Osteoblast (primary cell): ENCODE results near the gene ACOT7. TPM values are rescaled to one million over a fixed set of nuclear protein-coding genes. Genes with fewer than 3 reads are reported as not detected.
"Not testable (repeated sequence)": the region's sequence is repeated elsewhere in the genome, so short reads cannot be mapped to it uniquely, and the experiment has no call there.

Experiments used
- DNase-seq: peaks from one replicate; pipeline ENCODE4 v3.0.0; 2011; ENCODE audit warnings: low spot score, mixed read lengths; ENCODE audit not compliant: insufficient read length; ENCODE audit errors: missing footprints
- H2AFZ ChIP-seq: 2 replicates; pipeline ENCODE4 v1.6.0; 2011; ENCODE audit warnings: mild to moderate bottlenecking, low read length
- H3K27ac ChIP-seq: 2 replicates; pipeline ENCODE4 v1.5.1; 2011; ENCODE audit warnings: mild to moderate bottlenecking, low read depth, low read length, moderate library complexity
- H3K27me3 ChIP-seq: 2 replicates; pipeline ENCODE4 v1.6.0; 2012; ENCODE audit warnings: mild to moderate bottlenecking, control low read depth, inconsistent platforms, low read length, moderate library complexity; ENCODE audit not compliant: insufficient read depth
- H3K36me3 ChIP-seq: 2 replicates; pipeline ENCODE4 v1.5.1; 2011; ENCODE audit warnings: mild to moderate bottlenecking, low read length, control low read depth, moderate library complexity; ENCODE audit not compliant: insufficient read depth
- H3K4me1 ChIP-seq: 2 replicates; pipeline ENCODE4 v1.5.1; 2011; ENCODE audit warnings: mild to moderate bottlenecking, low read length, control low read depth, moderate library complexity; ENCODE audit not compliant: insufficient read depth
- H3K4me2 ChIP-seq: 2 replicates; pipeline ENCODE4 v1.6.0; 2011; ENCODE audit warnings: mild to moderate bottlenecking, low read length; ENCODE audit not compliant: insufficient read depth
- H3K4me3 ChIP-seq: fragments of 200-600 bp; sonication (generic); 3 replicates; pipeline ENCODE4 v1.5.1; 2012; ENCODE audit warnings: mild to moderate bottlenecking, low read length, inconsistent platforms; ENCODE audit not compliant: insufficient read depth
- H3K79me2 ChIP-seq: 2 replicates; pipeline ENCODE4 v1.6.0; 2012; ENCODE audit warnings: mild to moderate bottlenecking, low read length, control low read depth, inconsistent platforms; ENCODE audit not compliant: insufficient read depth
- H3K9me3 ChIP-seq: 2 replicates; pipeline ENCODE4 v1.5.1; 2011; ENCODE audit warnings: low read depth, low read length, control low read depth
- H4K20me1 ChIP-seq: 2 replicates; pipeline ENCODE4 v1.6.0; 2012; ENCODE audit warnings: mild to moderate bottlenecking, low read length, control low read depth; ENCODE audit not compliant: insufficient read depth
- total RNA-seq: library from RNA; depleted of rRNA; stranded (reverse); fragments of >200 nt; gene quantifications from 2 replicates; pipeline ENCODE4 v1.2.3, GENCODE V29; 2012
- TF ChIP-seq, protein P1 (sequence below): IDR thresholded peaks from 2 replicates; pipeline ENCODE4 v1.5.1; 2011; ENCODE audit warnings: mild to moderate bottlenecking, low read depth, low read length, moderate library complexity; ENCODE audit errors: extremely low read depth

Gene ACOT7
- total RNA-seq, 1 donor: 10.9 TPM

DNA sequence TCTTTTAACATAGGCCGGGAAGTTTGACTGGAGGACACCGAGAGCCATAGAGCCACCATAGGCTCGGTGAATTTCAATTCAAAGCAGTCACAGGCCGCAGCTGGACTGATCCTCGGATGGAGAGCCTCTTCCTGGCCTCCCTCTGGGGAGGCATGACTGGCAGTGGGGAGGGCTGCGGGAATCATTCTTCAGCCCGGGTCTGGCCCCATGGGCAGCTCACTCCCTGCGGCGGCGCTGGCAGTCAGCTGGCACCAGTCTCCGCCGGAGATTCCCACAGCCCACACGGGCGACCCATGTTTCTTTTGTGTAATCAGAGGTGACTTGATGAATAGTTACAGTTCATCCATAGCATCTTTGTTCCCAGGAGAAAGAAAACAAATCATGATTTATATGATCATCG, 41.6 kb upstream of the ACOT7 start:
- no peak for DNase-seq
- Histone ChIP-seq H3K4me3 (no peak overlapping the region), H3K9me3 (no peaks in the 10 kb centered on the region), H3K79me2 (no peaks in the 10 kb centered on the region), H3K36me3 (no peaks in the 10 kb centered on the region), H3K4me2 (no peak overlapping the region), H3K4me1 (no peaks in the 10 kb centered on the region), H3K27me3 (peaks cover 10% of the 10 kb centered on the region), H2AFZ (no peak overlapping the region), H4K20me1 (no peaks in the 10 kb centered on the region), H3K27ac (no peak overlapping the region)
- TF ChIP-seq, protein P1, sequence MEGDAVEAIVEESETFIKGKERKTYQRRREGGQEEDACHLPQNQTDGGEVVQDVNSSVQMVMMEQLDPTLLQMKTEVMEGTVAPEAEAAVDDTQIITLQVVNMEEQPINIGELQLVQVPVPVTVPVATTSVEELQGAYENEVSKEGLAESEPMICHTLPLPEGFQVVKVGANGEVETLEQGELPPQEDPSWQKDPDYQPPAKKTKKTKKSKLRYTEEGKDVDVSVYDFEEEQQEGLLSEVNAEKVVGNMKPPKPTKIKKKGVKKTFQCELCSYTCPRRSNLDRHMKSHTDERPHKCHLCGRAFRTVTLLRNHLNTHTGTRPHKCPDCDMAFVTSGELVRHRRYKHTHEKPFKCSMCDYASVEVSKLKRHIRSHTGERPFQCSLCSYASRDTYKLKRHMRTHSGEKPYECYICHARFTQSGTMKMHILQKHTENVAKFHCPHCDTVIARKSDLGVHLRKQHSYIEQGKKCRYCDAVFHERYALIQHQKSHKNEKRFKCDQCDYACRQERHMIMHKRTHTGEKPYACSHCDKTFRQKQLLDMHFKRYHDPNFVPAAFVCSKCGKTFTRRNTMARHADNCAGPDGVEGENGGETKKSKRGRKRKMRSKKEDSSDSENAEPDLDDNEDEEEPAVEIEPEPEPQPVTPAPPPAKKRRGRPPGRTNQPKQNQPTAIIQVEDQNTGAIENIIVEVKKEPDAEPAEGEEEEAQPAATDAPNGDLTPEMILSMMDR: no peak

DNA sequence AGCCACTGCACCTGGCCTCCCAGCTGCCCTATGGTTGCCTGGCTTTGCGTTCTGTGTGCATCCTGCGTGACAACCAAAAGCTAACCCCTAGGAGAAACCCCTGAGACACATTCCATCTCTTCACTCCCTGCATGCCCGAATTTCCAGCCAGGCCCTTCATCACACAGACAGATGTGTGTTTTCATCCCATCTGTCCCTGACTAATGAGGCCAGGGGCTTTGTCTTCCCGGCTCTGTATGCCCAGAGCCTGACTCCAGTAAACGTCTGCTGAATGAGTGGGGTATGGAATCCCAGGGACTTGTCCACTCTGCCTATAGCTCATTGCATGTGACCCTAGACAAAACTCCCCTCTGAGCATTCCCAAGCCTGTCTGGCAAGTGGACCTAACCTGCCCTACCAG, 40.6 kb upstream of the ACOT7 start:
- Histone ChIP-seq H3K4me3 (no peak overlapping the region), H3K9me3 (no peaks in the 10 kb centered on the region), H2AFZ (no peak overlapping the region), H3K27ac (no peak overlapping the region), H3K27me3 (peaks cover 13% of the 10 kb centered on the region), H3K4me2 (no peak overlapping the region), H3K79me2 (no peaks in the 10 kb centered on the region), H4K20me1 (no peaks in the 10 kb centered on the region), H3K4me1 (no peaks in the 10 kb centered on the region), H3K36me3 (no peaks in the 10 kb centered on the region)
- no peak for DNase-seq
- TF ChIP-seq, protein P1: no peak

DNA sequence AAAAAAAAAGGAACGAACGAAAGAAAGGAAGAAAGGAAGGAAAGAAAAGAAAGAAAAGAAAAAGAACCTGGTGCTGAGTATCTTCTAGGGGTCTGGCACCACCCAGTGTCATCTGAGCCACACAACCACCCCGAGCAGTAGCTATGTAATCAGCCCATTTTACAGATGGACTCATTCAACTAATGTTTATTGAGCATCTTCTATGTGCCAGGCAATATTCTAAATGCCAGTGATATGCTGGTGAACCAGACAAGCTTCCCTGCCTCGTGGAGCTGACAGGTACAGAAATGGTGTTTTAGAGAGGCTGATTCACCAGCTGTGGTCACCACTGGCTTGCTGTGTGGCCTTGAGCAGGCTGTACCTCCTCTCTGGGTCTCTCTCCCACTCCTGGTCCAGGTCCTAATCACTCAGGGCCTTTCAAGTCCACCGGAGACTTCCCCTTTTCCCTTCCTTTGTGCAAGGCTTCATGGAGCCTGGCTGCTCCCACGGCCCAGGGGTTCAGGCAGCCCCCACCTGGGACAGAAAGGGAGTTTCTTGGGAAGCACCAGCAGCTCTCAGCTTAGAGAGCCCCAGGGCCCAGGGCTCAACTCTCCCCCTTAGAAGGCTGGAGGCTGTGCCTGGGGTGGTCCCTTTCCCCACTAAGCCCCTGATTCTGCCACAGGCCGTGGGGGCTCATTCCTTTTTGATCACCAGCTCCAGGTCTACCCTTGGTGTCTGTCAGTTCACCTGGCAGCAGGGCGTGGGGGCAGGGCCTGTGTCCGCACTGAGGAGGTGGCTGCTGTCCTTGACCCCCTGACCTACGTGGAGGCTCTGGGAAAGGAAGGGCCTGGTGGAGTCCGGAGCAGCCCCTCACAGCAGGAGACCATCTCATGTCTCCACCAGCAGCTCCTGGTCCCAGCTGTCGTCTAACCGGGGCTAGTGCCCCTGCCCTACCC, 38.3 kb upstream of the ACOT7 start:
- H3K9me3 ChIP-seq, H2AFZ ChIP-seq, H4K20me1 ChIP-seq, H3K27ac ChIP-seq, H3K79me2 ChIP-seq, H3K4me2 ChIP-seq, DNase-seq, H3K4me1 ChIP-seq, H3K36me3 ChIP-seq, H3K4me3 ChIP-seq: not testable (repeated sequence)
- H3K27me3 ChIP-seq: peaks cover 18% of the 10 kb centered on the region

DNA sequence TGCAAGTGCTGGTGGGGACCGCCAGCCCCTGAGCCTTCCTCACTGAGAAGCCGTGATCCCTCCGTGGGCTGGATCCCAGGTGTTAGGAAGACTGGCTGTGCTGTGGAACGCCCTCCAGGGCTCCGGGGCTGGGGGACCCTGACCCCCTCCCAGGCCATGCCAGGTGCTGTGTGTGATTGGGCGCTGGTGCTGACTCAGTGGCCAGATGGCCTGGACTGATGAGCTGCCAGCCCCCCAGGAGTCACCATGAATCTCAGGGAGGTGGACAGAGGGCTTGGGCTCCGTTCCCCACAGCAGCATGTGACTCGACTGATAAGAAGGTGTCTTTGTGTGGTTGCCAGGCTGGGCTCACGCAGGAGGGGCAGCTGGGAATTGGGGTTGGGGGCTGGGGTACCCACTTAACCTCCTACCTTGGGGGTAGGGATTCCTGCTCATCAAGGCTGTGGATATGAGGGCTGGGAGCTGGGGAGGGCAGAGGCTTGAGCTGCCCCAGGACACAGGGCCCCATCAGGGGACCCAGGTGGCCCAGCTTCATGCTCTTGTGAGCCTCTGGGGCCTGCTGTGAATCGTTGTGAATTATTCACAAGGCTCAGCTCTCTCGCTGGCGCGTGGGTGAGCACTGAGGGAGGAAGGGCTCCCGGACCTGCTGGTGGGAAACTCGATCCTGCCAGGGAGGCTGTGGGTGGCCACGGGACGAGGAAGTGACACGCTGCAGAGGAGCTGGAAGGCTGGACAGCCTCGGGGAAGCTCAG, 36.3 kb upstream of the ACOT7 start:
- H3K27me3 ChIP-seq: peaks cover 38% of the 10 kb centered on the region
- H3K79me2 ChIP-seq, H3K4me1 ChIP-seq, H3K4me2 ChIP-seq, H3K36me3 ChIP-seq, H2AFZ ChIP-seq, H3K9me3 ChIP-seq, H3K27ac ChIP-seq, DNase-seq, H4K20me1 ChIP-seq, H3K4me3 ChIP-seq: not testable (repeated sequence)

DNA sequence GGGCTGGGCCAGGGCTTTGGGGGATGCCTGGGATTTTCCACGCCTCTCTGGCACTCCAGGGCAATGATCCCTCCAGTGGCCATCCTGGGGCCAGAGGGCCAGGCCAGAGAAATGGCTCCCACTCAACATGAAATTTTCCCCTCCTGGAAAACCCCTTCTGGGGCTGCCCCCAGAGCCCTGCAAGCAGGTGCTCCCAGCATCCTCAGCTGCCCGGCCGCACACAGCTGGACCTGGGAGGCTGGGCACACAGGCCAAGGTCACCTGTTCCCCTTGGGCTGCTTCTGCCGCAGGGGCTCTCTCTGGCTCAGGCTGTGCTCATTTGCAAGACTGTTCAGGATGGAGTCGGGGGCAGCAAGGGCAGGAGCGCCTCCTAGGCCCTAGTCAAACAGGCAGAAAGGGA, 34.9 kb upstream of the ACOT7 start:
- H3K9me3 ChIP-seq, H3K4me2 ChIP-seq, H2AFZ ChIP-seq, H4K20me1 ChIP-seq, H3K4me3 ChIP-seq, DNase-seq, H3K4me1 ChIP-seq, H3K36me3 ChIP-seq, H3K27ac ChIP-seq, H3K79me2 ChIP-seq: not testable (repeated sequence)
- H3K27me3 ChIP-seq: peaks cover 51% of the 10 kb centered on the region
